ENCODE data around the gene SART1.

The SART1 gene

GRCh38 chr11:65964906-65965305 lies 3.4 kb downstream of the SART1 start:
- DNase-seq (ENCODE audit: low spot score), result no peak

GRCh38 chr11:65965986-65966762 lies 4.6 kb downstream of the SART1 start:
- no peak for DNase-seq (ENCODE audit: low spot score)

GRCh38 chr11:65967329-65967934 lies 5.9 kb downstream of the SART1 start:
- no peak for DNase-seq (ENCODE audit: low spot score)

- no peak for DNase-seq (ENCODE audit: low spot score)
Measured at GRCh38 chr11:65968600-65969482, 7.3 kb downstream of the SART1 start.

GRCh38 chr11:65972116-65972515 lies 10.6 kb downstream of the SART1 start:
- DNase-seq (ENCODE audit: low spot score), result no peak

GRCh38 chr11:65973439-65974110 lies 12.0 kb downstream of the SART1 start:
- DNase-seq (ENCODE audit: low spot score), result no peak

- no peak for DNase-seq (ENCODE audit: low spot score)
Measured at GRCh38 chr11:65975771-65976170, 14.2 kb downstream of the SART1 start.

GRCh38 chr11:65976216-65977176 lies 15.0 kb downstream of the SART1 start:
- DNase-seq (ENCODE audit: low spot score), result no peak

GRCh38 chr11:65977621-65978390 lies 16.3 kb downstream of the SART1 start:
- DNase-seq (ENCODE audit: low spot score), result no peak

GRCh38 chr11:65978391-65979238 lies 17.1 kb downstream of the SART1 start:
- no peak for DNase-seq (ENCODE audit: low spot score)

- no peak for DNase-seq (ENCODE audit: low spot score)
Measured at GRCh38 chr11:65979261-65979759, 17.8 kb downstream of the SART1 start.

- DNase-seq (ENCODE audit: low spot score), result no peak
Measured at GRCh38 chr11:65981101-65981740, 19.7 kb downstream of the SART1 start.

- no peak for DNase-seq (ENCODE audit: low spot score)
Measured at GRCh38 chr11:65981972-65982823, 20.7 kb downstream of the SART1 start.

- DNase-seq (ENCODE audit: low spot score), result no peak
Measured at GRCh38 chr11:65982824-65983588, 21.5 kb downstream of the SART1 start.

- no peak for DNase-seq (ENCODE audit: low spot score)
Measured at GRCh38 chr11:65983589-65983987, 22.1 kb downstream of the SART1 start.

GRCh38 chr11:65987336-65987735 lies 25.8 kb downstream of the SART1 start:
- no peak for DNase-seq (ENCODE audit: low spot score)
